ENCODE results near the gene KIF25. TPM values are rescaled to one million over a fixed set of nuclear protein-coding genes. Genes with fewer than 3 reads are reported as not detected.

The KIF25 gene
- total RNA-seq, 2 donors from 2014 or later: 0.28 to 0.82 TPM

DNA sequence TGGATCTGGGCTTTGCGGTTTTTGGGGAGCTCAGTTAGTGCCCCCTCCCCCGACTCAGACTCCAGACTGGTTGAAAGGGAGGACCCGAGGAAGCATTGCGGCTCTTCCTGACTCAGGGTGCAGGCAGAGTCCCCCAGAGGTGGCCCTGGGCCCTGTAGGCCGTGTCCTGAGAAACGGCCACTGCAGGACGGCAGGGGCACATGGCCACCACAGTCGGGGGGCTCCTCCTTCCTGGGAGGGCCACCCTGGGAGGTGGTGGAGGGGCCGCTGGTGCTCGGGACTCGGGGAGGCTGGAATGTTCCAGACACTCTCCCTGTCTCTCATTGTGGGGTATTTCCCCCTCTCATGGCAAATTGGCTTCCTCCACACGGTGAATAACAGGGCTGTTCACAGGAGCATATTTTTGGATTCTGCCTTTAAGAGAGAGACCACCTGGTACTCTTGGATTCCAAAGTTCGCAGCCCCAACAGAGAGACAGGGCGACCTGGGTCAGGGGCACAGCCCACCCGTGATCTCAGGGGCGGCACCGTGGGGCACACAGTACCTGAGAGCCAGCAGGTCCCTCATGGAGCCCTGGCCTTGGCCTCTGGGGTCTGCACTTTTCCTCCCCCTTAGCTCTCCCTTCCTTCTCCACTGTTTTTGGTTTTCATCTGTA is 45.8 kb downstream of the KIF25 start:
- DNase-seq (ENCODE audit: low spot score): no peak
- Histone ChIP-seq H3K4me3 (no peak overlapping the region), H3K9me3 (no peaks in the 10 kb centered on the region), H3K27me3 (replicated peaks; ENCODE audit: insufficient read depth) (no peaks in the 10 kb centered on the region), H3K36me3 (no peaks in the 10 kb centered on the region), H3K27ac (no peak overlapping the region), H3K4me1 (replicated peaks) (no peaks in the 10 kb centered on the region)
- intact Hi-C loops (cut with DNase I): no loop called here
- TF ChIP-seq POLR2A (IDR thresholded peaks at IDR 0.05) (no peak), POLR2AphosphoS5 (IDR thresholded peaks at IDR 0.05) (no peak)
- TF ChIP-seq, protein P1, sequence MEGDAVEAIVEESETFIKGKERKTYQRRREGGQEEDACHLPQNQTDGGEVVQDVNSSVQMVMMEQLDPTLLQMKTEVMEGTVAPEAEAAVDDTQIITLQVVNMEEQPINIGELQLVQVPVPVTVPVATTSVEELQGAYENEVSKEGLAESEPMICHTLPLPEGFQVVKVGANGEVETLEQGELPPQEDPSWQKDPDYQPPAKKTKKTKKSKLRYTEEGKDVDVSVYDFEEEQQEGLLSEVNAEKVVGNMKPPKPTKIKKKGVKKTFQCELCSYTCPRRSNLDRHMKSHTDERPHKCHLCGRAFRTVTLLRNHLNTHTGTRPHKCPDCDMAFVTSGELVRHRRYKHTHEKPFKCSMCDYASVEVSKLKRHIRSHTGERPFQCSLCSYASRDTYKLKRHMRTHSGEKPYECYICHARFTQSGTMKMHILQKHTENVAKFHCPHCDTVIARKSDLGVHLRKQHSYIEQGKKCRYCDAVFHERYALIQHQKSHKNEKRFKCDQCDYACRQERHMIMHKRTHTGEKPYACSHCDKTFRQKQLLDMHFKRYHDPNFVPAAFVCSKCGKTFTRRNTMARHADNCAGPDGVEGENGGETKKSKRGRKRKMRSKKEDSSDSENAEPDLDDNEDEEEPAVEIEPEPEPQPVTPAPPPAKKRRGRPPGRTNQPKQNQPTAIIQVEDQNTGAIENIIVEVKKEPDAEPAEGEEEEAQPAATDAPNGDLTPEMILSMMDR (IDR thresholded peaks at IDR 0.05): no peak
- 83% methylated on average over 17 of the region's 17 CpGs for WGBS

DNA sequence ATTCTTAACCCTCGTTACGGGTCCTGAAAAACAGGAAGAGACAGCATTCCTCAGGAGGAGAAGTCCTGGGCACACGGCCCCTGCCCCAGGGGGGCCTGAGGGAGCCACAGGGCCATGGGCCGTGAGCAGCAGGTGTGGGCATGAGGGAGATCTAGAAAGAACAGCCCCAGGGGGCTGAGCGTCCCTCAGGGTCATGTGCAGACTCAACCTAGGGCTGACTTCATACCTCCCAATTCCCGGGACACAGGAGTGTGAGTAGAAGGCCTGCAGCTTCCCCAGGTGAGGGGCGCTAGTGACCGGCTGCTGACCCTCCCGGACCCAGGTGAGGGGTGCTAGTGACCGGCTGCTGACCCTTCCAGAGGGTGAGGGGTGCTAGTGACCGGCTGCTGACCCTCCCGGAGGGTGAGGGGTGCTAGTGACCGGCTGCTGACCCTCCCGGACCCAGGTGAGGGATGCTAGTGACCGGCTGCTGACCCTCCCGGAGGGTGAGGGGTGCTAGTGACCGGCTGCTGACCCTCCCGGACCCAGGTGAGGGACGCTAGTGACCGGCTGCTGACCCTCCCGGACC is 46.5 kb downstream of the KIF25 start:
- no peaks in the 10 kb centered on the region for H3K4me1 ChIP-seq (replicated peaks)
- WGBS: 87% methylated on average over 18 of the region's 21 CpGs
- intact Hi-C loops (cut with DNase I): no loop called here
- H3K27me3 ChIP-seq (replicated peaks; ENCODE audit: insufficient read depth): no peaks in the 10 kb centered on the region
- H3K9me3 ChIP-seq: no peaks in the 10 kb centered on the region
- TF ChIP-seq, protein P1 (IDR thresholded peaks at IDR 0.05): no peak
- TF ChIP-seq POLR2AphosphoS5 (IDR thresholded peaks at IDR 0.05) (no peak), POLR2A (IDR thresholded peaks at IDR 0.05) (no peak)
- H3K27ac ChIP-seq: no peak overlapping the region
- no peaks in the 10 kb centered on the region for H3K36me3 ChIP-seq
- H3K4me3 ChIP-seq: no peak overlapping the region
- DNase-seq (ENCODE audit: low spot score): no peak

DNA sequence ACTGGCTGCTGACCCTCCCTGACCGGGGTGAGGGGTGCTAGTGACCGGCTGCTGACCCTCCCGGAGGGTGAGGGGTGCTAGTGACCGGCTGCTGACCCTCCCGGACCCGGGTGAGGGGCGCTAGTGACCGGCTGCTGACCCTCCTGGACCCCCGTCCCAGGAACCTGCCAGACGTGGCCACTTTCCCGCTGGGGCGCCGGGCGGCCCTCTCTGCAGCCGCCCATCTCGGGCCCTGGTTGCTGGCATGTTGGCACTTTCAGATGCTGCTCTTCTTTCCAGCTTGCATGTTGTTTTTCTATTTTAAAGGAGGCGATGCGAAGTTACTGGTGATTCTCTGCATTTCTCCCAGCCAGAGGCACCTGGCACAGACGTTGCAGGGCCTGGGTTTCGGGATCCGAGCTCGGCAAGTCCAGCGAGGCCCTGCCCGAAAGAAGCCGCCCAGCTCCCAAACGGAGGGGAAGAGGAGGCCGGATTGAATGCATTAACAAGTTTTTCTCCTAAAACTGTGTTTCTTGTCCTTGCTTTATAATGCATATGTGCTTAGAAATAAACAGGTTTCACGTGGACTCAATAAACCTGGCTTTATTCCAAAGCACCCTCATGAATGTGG is 47.2 kb downstream of the KIF25 start:
- no peak for DNase-seq (ENCODE audit: low spot score)
- WGBS: 93% methylated on average over 27 of the region's 28 CpGs
- H3K27me3 ChIP-seq (replicated peaks; ENCODE audit: insufficient read depth): no peaks in the 10 kb centered on the region

DNA sequence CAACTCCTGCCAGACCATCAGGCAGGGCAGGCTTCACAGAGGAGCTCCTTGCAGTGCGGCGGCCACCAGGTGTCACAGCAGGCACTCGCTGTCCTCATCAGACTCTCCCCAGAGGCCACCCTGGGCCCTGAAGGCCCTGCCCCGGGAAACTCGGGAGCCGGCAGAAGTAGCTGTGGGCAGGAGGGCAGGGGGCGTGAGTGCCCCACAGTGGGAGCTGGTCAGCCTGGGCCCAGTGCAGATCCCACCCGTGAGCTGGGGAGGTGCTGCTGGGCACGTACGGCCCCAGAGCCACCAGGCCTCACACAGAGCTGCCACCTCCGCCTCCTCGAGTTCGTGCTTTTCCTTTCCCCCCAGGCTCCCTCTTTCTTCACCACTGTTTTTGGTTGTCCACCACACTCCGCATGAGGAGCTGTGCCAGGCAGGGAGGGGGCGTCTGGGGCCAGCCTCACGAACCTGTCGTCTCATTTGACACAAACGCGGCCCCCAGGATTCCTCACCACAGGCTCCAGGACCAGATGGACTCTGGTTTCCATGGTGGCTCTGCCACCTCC is 47.7 kb downstream of the KIF25 start:
- no peak overlapping the region for H3K4me3 ChIP-seq
- no peak for DNase-seq (ENCODE audit: low spot score)
- H3K4me1 ChIP-seq (replicated peaks): no peaks in the 10 kb centered on the region
- 89% methylated on average over 18 of the region's 19 CpGs for WGBS
- no peaks in the 10 kb centered on the region for H3K27me3 ChIP-seq (replicated peaks; ENCODE audit: insufficient read depth)
- intact Hi-C loops (cut with DNase I): no loop called here
- H3K9me3 ChIP-seq: no peaks in the 10 kb centered on the region
- TF ChIP-seq POLR2A (IDR thresholded peaks at IDR 0.05): no peak
- H3K27ac ChIP-seq: no peak overlapping the region
- H3K36me3 ChIP-seq: no peaks in the 10 kb centered on the region

More for the DNA sequence above, 47.2 kb downstream of the KIF25 start:
- Histone ChIP-seq H3K4me3 (no peak overlapping the region), H3K4me1 (replicated peaks) (no peaks in the 10 kb centered on the region), H3K36me3 (no peaks in the 10 kb centered on the region), H3K27ac (no peak overlapping the region), H3K9me3 (no peaks in the 10 kb centered on the region)
- intact Hi-C loops (cut with DNase I): no loop called here
- TF ChIP-seq POLR2AphosphoS5 (IDR thresholded peaks at IDR 0.05) (no peak), POLR2A (IDR thresholded peaks at IDR 0.05) (no peak)
- TF ChIP-seq, protein P1 (IDR thresholded peaks at IDR 0.05): no peak

DNA sequence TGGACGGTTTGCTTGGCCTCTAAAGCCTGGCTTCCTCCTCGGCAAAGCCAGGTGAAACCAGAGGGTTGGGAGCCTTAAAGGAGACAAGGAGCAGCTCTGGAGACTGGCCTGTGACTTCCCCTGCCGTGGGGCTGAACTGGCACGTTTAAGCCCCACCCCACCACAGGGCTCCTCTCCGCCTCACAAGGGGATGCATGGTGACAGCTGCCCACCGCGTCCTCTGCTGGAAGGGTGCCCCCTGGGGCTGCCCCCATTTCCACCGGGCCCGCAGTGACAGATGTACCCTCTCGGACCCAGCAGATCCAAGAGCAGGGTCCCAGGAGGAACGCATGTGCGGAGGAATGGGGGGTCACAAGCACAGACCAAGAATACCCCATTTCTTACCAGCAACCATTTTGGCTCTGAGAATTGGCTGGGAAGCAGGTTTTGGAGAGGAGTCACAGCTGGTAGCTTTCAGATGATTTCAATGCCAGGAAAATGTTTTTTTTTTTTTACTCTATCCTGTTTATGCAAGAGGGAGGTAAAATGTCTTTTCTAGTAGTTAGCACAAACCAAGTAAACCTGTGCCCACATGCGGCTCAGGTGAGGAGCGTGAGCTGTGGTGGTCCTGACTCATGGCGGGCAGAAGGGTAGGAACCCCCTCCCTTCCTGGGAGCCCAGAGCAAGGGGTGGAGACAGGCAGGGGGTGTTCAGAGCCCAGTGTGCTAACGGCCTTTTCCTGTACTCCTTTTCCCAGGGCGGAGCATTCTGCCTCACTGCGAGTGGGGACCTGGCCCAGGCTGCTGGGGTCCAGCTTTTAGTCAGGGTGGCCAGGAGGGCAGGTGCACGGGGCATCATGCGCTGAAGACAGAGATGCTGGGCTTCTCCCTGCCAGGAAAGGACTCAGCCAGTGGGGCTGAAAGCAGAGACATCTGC is 48.5 kb downstream of the KIF25 start:
- Histone ChIP-seq H3K4me1 (replicated peaks) (no peaks in the 10 kb centered on the region), H3K9me3 (no peaks in the 10 kb centered on the region), H3K27me3 (replicated peaks; ENCODE audit: insufficient read depth) (no peaks in the 10 kb centered on the region), H3K4me3 (no peak overlapping the region), H3K36me3 (no peaks in the 10 kb centered on the region), H3K27ac (no peak overlapping the region)
- no peak for DNase-seq (ENCODE audit: low spot score)
- TF ChIP-seq, protein P1 (IDR thresholded peaks at IDR 0.05): no peak
- TF ChIP-seq POLR2AphosphoS5 (IDR thresholded peaks at IDR 0.05): no peak
- no peak for TF ChIP-seq POLR2A (IDR thresholded peaks at IDR 0.05)
- intact Hi-C loops (cut with DNase I): no loop called here
- 61% methylated on average over 20 of the region's 20 CpGs for WGBS
